Naive thymus-derived CD8-positive, alpha-beta T cell (primary cell): Measurements from ENCODE around the gene SLC25A10. TPM values are rescaled to one million over a fixed set of nuclear protein-coding genes. Genes with fewer than 3 reads are reported as not detected.
A peak's percentile ranks its signal among the peaks of the same experiment; 100 is the strongest.

ENCODE experiments used
- ATAC-seq, 2 donors: fragments of 150-1000 bp; cut with Tn5 transposase in 1 of 2; sonication (Bioruptor Pico), chemical (Tn5 transposase) in 1 of 2; 1 replicate in 1 of 2; 2 replicates in 1 of 2; pipeline ENCODE4 v1.10.0; 2021; ENCODE audit warnings: mild to moderate bottlenecking in 2 of 2, moderate library complexity in 2 of 2
- POLR2A ChIA-PET: fragments of 350-600 bp; sonication (Branson Sonifier 250); formaldehyde crosslinking; loops from one replicate; lab custom pipeline; 2021; ENCODE audit warnings: antibody characterized with exemption; lab: Charles Lee
- DNase-seq, 10 donors: peaks; one replicate each; pipeline versions ENCODE4 v3.0.0 to v3.0.0-alpha.2; 2020 to 2022
- H3K27ac Mint-ChIP-seq, 10 donors: one replicate each; pipeline ENCODE4 v1.8.0; 2020 to 2022; ENCODE audit warnings: mild to moderate bottlenecking in 10 of 10, mixed read lengths in 10 of 10, moderate library complexity in 4 of 10, inconsistent platforms in 1 of 10
- H3K27me3 Mint-ChIP-seq, 5 donors: one replicate each; pipeline ENCODE4 v1.8.0; 2021 to 2022; ENCODE audit warnings: mixed read lengths in 5 of 5
- H3K36me3 Mint-ChIP-seq, 3 donors: one replicate each; pipeline ENCODE4 v1.8.0; 2020 to 2022; ENCODE audit warnings: mixed read lengths in 3 of 3, mild to moderate bottlenecking in 2 of 3, inconsistent platforms in 1 of 3
- H3K4me1 Mint-ChIP-seq, 4 donors: one replicate each; pipeline ENCODE4 v1.8.0; 2021 to 2022; ENCODE audit warnings: mixed read lengths in 4 of 4
- H3K4me3 Mint-ChIP-seq, 10 donors: one replicate each; pipeline ENCODE4 v1.8.0; 2020 to 2022; ENCODE audit warnings: mild to moderate bottlenecking in 10 of 10, mixed read lengths in 10 of 10, moderate library complexity in 6 of 10, inconsistent platforms in 1 of 10
- H3K9me3 Mint-ChIP-seq, 9 donors: one replicate each; pipeline ENCODE4 v1.8.0; 2020 to 2022; ENCODE audit warnings: mixed read lengths in 9 of 9, mild to moderate bottlenecking in 3 of 9, inconsistent platforms in 1 of 9, moderate library complexity in 1 of 9
- polyA plus RNA-seq, 3 donors: library from polyadenylated mRNA; unstranded; fragments of 300-500 nt; fragmentation: Illumina TruSeq; gene quantifications; one replicate each; pipeline ENCODE4 v1.2.3, GENCODE V29; 2021
- total RNA-seq, 8 experiments: library from RNA in 2 of 8; stranded (reverse) in 2 of 8; gene quantifications; one replicate each; pipeline ENCODE4 v1.2.3 and lab custom pipeline; 2021 to 2026

Gene SLC25A10
- total and polyA plus RNA-seq, 5 experiments from 2014 or later, result 2.3 to 6.1 (median 4.4) TPM

DNA sequence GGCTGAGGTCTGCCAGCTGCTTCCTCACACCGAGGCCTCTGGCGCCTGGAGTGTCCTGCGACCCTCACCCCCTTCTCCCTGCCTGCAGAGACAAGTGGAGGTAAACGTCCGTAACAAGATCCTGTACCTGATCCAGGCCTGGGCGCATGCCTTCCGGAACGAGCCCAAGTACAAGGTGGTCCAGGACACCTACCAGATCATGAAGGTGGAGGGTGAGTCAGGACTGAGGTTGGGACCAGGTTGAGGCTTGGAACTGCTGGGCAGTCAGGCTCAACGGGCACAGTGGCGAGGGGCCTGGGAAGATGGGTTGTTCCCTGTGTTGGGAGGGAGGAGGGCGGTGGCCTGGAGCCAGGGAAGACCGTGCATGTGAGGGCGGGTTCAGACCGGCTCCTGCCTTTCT, 23.5 kb upstream of the SLC25A10 start:
- Mint-ChIP-seq H3K9me3 (peaks cover 0 to 2% (median 0%) of the 10 kb centered on the region in 9 donors), H3K36me3 (peaks cover 0 to 47% (median 0%) of the 10 kb centered on the region in 3 donors), H3K27ac (peak overlapping the region in 1 of 10 donors; percentile 75), H3K4me1 (peaks cover 20 to 42% (median 27%) of the 10 kb centered on the region in 4 donors), H3K27me3 (no peaks in the 10 kb centered on the region), H3K4me3 (no peak overlapping the region)
- DNase-seq (no peak), ATAC-seq (no peak)
- POLR2A ChIA-PET, result no interaction called here

DNA sequence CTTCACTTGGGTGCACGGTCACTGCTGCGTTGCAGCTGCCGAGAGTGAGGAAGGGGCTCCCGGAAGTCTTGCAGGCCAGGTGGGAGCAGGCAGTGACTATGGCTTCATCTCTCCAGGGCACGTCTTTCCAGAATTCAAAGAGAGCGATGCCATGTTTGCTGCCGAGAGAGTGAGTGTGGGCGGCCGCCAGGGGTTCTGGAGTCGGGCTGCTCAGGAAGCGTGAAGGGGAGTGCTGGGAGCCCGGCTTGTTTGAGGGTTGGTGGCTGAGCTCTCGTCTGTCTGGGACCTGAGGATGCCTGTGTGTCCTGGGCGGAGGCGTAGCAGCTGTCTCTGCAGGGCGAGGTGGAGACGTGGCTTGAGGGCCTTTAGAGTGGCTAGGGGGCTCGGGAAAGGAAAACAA, 22.0 kb upstream of the SLC25A10 start:
- Mint-ChIP-seq H3K4me3 (no peak overlapping the region), H3K27me3 (no peaks in the 10 kb centered on the region), H3K36me3 (peaks cover 0 to 54% (median 0%) of the 10 kb centered on the region in 3 donors), H3K4me1 (peaks cover 11 to 32% (median 17%) of the 10 kb centered on the region in 4 donors), H3K27ac (peak overlapping the region in 2 of 10 donors; percentile 28 to 77), H3K9me3 (no peaks in the 10 kb centered on the region)
- POLR2A ChIA-PET, result interaction anchor here (0.7 to 0.8 kb wide), 2 partner anchors 12 to 169 kb away, joined by 3 read pairs; no protein-coding TSS in a partner anchor
- no peak for DNase-seq
- no peak for ATAC-seq

DNA sequence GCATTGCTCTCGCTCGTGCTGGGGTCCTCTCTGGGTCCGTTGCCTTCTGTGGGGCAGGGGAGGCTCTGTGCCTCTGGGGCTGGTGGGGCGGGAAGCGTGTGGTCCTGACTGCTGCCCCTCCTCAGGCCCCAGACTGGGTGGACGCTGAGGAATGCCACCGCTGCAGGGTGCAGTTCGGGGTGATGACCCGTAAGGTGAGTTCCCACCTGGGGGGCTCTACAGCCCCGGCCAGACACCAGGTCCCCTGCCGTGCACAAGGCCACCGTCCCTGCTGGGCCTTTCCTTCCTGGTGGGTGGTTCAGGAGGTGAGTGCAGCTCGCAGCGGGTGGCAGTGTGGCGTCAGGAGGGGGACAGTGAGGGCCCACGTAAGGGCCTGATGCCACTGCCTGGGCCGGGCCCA, 21.5 kb upstream of the SLC25A10 start:
- Mint-ChIP-seq H3K9me3 (no peaks in the 10 kb centered on the region), H3K27ac (no peak overlapping the region), H3K36me3 (peaks cover 0 to 54% (median 0%) of the 10 kb centered on the region in 3 donors), H3K27me3 (no peaks in the 10 kb centered on the region), H3K4me1 (peaks cover 7 to 28% (median 17%) of the 10 kb centered on the region in 4 donors), H3K4me3 (no peak overlapping the region)
- POLR2A ChIA-PET, result interaction anchor here (0.8 kb wide), 1 partner anchor 12 kb away, joined by 3 read pairs; no protein-coding TSS in a partner anchor
- DNase-seq, result no peak
- ATAC-seq, result no peak

DNA sequence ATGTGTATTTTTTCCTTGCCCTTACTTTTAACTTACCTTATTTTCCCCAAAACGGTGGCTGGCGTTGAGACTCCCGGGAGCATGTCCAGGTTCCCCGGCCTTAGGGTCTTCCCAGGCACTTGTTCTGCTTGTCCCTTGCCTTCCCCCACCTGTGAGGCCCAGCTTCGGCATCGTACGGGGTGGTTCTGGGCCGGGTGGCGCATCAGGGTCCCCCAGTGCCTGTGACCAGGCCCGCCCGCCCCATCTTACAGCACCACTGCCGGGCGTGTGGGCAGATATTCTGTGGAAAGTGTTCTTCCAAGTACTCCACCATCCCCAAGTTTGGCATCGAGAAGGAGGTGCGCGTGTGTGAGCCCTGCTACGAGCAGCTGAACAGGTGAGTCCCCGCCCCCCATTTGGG, 20.9 kb upstream of the SLC25A10 start:
- H3K27me3 Mint-ChIP-seq, result no peaks in the 10 kb centered on the region
- H3K36me3 Mint-ChIP-seq, result peaks cover 0 to 51% (median 0%) of the 10 kb centered on the region in 3 donors
- H3K9me3 Mint-ChIP-seq, result no peaks in the 10 kb centered on the region
- peaks cover 2 to 21% (median 17%) of the 10 kb centered on the region in 4 donors for H3K4me1 Mint-ChIP-seq
- peak overlapping the region in 1 of 10 donors; percentile 31 for H3K27ac Mint-ChIP-seq
- DNase-seq (no peak), ATAC-seq (no peak)
- H3K4me3 Mint-ChIP-seq, result no peak overlapping the region
- POLR2A ChIA-PET, result interaction anchor here (1.8 kb wide), 1 partner anchor 8 kb away, joined by 5 read pairs; the partner anchor contains the start of genes ARL16 and HGS

DNA sequence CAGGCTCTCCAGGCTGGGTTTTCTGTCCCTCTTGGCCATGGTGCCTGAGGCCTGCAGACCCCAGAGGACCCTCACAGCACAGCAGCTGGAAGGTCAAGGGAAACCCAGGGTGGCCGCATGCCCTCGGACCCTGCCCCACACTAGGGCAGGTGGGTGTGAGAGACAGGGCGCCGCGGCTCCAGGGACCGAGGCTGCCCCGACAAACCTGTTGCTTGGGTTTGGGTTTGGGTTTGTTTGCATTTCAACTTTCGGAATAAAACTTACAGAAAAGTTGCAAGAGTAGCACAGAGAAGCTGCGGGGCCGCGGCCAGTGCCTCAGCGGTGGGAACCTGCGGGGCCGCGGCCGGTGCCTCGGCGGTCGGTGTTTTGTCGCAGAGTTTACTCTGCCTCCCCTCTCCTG, 20.5 kb upstream of the SLC25A10 start:
- Mint-ChIP-seq H3K36me3 (peaks cover 0 to 49% (median 0%) of the 10 kb centered on the region in 3 donors), H3K4me3 (no peak overlapping the region), H3K27ac (no peak overlapping the region), H3K27me3 (no peaks in the 10 kb centered on the region), H3K9me3 (no peaks in the 10 kb centered on the region), H3K4me1 (peaks cover 0 to 21% (median 16%) of the 10 kb centered on the region in 4 donors)
- no peak for ATAC-seq
- POLR2A ChIA-PET, result interaction anchor here (0.6 to 2.4 kb wide), 3 partner anchors 9 to 57 kb away, joined by 5 read pairs; partner anchors contain the start of genes ARL16 and HGS
- DNase-seq, result no peak

DNA sequence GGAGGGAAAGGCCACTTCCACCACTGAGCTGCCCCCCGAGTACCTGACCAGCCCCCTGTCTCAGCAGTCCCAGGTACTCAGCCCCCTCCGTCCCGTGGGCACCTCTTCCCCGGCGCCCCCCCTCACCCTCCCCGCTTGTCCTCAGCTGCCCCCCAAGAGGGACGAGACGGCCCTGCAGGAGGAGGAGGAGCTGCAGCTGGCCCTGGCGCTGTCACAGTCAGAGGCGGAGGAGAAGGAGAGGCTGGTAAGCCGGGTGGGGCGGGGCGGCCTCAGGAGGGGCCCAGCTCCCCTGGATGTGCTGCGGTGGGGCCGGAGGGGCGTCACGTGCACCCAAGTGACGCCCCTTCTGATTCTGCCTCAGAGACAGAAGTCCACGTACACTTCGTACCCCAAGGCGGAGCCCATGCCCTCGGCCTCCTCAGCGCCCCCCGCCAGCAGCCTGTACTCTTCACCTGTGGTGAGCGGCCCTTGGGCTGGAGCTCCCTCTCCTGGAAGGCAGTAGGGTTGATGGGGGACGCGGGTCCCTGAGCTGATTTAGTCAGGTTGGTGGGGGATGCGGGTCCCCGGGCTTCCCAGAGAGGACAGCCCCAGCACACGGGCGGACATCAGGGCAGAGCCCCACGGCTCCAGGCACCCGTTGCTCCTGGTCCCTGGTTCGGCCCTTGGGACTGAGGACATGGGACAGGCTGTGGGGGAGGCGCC, 18.4 kb upstream of the SLC25A10 start:
- H3K4me1 Mint-ChIP-seq, result peaks cover 0 to 14% (median 9%) of the 10 kb centered on the region in 4 donors
- ATAC-seq, result no peak
- H3K4me3 Mint-ChIP-seq, result no peak overlapping the region
- H3K27me3 Mint-ChIP-seq, result no peaks in the 10 kb centered on the region
- H3K36me3 Mint-ChIP-seq, result peaks cover 0 to 58% (median 7%) of the 10 kb centered on the region in 3 donors
- DNase-seq, result no peak
- H3K9me3 Mint-ChIP-seq, result no peaks in the 10 kb centered on the region
- POLR2A ChIA-PET, result interaction anchor here (1.0 to 2.4 kb wide), 2 partner anchors 9 to 47 kb away, joined by 3 to 5 read pairs; no protein-coding TSS in a partner anchor
- H3K27ac Mint-ChIP-seq, result no peak overlapping the region

DNA sequence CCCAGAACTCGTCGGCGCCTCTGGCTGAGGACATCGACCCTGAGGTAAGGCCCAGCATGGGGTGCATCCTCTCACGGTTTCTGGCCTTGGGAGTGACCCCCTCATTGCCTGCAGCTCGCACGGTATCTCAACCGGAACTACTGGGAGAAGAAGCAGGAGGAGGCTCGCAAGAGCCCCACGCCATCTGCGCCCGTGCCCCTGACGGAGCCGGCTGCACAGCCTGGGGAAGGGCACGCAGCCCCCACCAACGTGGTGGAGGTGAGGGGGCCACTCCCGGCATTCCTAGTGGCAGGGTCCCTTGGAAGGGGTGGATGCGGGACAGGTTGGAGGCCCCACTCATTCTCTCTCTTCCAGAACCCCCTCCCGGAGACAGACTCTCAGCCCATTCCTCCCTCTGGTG, 17.3 kb upstream of the SLC25A10 start:
- no peak overlapping the region for H3K4me3 Mint-ChIP-seq
- H3K27me3 Mint-ChIP-seq, result no peaks in the 10 kb centered on the region
- POLR2A ChIA-PET, result interaction anchor here (3.9 kb wide), 1 partner anchor 11 kb away, joined by 20 read pairs; the partner anchor contains the start of genes ARL16 and HGS
- H3K4me1 Mint-ChIP-seq, result peaks cover 0 to 7% (median 3%) of the 10 kb centered on the region in 4 donors
- peaks cover 0 to 54% (median 7%) of the 10 kb centered on the region in 3 donors for H3K36me3 Mint-ChIP-seq
- no peaks in the 10 kb centered on the region for H3K9me3 Mint-ChIP-seq
- no peak for DNase-seq
- no peak for ATAC-seq
- no peak overlapping the region for H3K27ac Mint-ChIP-seq

DNA sequence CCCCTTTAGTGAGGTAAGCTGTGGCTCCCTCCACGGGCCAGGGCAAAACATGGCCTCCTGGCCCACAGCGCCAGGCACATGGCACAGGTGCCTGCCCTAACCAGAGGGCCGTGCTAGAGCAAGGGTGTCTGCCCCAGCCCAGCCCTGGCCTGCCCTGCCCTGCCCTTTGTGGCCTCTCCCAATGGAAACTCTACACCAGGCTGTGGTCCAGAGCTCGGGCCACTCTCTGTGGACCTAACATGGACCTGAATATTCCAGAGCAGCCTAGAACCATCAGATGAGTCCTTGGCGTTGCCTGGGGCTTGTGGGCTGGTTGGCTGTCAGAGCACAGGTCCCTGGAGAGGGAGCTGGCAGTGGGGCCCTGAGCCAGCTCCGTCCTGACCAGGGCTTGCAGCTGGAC, 16.9 kb upstream of the SLC25A10 start:
- Mint-ChIP-seq H3K4me3 (no peak overlapping the region), H3K27ac (no peak overlapping the region), H3K4me1 (peaks cover 0 to 4% (median 1%) of the 10 kb centered on the region in 4 donors), H3K9me3 (no peaks in the 10 kb centered on the region), H3K36me3 (peaks cover 0 to 51% (median 7%) of the 10 kb centered on the region in 3 donors), H3K27me3 (no peaks in the 10 kb centered on the region)
- POLR2A ChIA-PET, result interaction anchor here (3.9 kb wide), 1 partner anchor 11 kb away, joined by 20 read pairs; the partner anchor contains the start of genes ARL16 and HGS
- DNase-seq (no peak), ATAC-seq (no peak)

DNA sequence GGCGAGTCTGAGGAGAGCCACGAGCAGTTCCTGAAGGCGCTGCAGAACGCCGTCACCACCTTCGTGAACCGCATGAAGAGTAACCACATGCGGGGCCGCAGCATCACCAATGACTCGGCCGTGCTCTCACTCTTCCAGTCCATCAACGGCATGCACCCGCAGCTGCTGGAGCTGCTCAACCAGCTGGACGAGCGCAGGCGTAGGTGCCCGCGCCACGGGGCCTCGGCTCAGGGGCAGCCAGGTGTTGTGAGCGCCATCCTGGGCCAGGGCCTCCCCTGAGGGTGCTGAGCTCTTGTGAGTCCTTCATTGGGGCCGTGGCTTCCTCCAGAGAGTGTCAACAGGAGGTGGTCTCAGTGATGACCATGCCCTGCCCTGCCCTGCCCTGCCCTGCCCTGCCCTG, 16.3 kb upstream of the SLC25A10 start:
- DNase-seq (no peak), ATAC-seq (no peak)
- H3K4me3 Mint-ChIP-seq, result no peak overlapping the region
- POLR2A ChIA-PET, result interaction anchor here (3.9 kb wide), 1 partner anchor 12 kb away, joined by 20 read pairs; the partner anchor contains the start of genes ARL16 and HGS
- H3K9me3 Mint-ChIP-seq, result no peaks in the 10 kb centered on the region
- peaks cover 2 to 7% (median 3%) of the 10 kb centered on the region in 4 donors for H3K4me1 Mint-ChIP-seq
- H3K36me3 Mint-ChIP-seq, result peaks cover 0 to 53% (median 7%) of the 10 kb centered on the region in 3 donors
- H3K27me3 Mint-ChIP-seq, result no peaks in the 10 kb centered on the region
- H3K27ac Mint-ChIP-seq, result no peak overlapping the region

DNA sequence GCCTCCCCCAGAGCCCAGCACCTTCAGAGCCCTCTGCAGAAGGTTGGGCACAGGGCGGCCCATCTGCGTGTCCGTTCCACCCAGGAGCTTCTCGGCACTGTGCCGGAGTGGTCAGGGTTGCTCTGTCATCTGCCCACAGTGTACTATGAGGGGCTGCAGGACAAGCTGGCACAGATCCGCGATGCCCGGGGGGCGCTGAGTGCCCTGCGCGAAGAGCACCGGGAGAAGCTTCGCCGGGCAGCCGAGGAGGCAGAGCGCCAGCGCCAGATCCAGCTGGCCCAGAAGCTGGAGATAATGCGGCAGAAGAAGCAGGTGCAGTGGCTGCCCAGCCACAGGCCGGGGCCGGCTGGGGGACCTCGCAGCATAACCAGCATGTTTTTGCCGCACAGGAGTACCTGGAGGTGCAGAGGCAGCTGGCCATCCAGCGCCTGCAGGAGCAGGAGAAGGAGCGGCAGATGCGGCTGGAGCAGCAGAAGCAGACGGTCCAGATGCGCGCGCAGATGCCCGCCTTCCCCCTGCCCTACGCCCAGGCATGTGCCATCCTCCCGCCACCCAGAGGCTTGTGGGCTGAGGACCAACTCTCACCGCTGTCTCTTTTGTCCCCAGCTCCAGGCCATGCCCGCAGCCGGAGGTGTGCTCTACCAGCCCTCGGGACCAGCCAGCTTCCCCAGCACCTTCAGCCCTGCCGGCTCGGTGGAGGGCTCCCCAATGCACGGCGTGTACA, 15.7 kb upstream of the SLC25A10 start:
- ATAC-seq (no peak), DNase-seq (no peak)
- Mint-ChIP-seq H3K27me3 (no peaks in the 10 kb centered on the region), H3K27ac (no peak overlapping the region), H3K4me3 (no peak overlapping the region), H3K36me3 (peaks cover 0 to 51% (median 7%) of the 10 kb centered on the region in 3 donors), H3K4me1 (peaks cover 2 to 12% (median 8%) of the 10 kb centered on the region in 4 donors), H3K9me3 (no peaks in the 10 kb centered on the region)
- POLR2A ChIA-PET, result interaction anchor here (3.9 kb wide), 1 partner anchor 13 kb away, joined by 20 read pairs; the partner anchor contains the start of genes ARL16 and HGS

DNA sequence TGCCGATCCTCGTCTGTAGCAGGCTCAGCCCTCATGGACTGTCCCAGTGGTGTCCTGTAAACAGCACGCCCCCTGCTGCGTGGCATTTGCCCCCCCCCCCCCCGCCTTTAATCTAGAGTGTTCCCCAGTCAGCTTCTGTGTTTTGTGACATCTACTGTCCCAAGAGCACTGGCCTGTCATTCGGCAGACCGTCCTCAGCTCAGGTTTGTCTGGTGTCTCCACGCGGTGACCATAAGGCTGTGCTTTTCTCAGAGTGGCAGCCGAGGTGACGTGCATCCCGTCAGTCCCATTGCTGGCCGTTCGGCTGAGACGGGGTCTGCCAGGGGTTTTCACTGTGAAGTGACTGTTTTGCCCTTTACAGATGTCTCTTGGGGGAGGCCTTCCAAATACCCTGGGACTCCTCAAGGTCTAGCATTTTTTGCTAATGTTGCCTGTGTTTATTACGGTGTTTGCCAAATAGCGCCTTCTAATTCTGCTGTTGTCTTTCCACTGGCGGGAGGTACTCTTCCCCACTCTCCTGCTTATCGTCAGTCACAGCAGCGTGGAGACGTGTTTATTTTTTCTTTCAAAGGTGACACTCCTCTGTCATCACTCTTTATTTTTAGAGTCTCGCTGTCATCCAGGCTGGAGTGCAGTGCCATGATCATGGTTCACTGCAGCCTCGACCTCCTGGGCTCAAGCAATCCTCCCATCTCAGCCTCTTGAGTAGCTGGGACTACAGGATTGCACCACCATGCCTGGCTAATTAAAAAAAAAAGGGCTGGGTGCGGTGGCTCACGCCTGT, 14.6 kb upstream of the SLC25A10 start:
- DNase-seq (no peak), ATAC-seq (no peak)
- peaks cover 0 to 46% (median 7%) of the 10 kb centered on the region in 3 donors for H3K36me3 Mint-ChIP-seq
- peak overlapping the region in 2 of 10 donors; percentile 48 to 66 for H3K27ac Mint-ChIP-seq
- POLR2A ChIA-PET, result interaction anchor here (3.9 kb wide), 1 partner anchor 14 kb away, joined by 20 read pairs; the partner anchor contains the start of genes ARL16 and HGS
- H3K9me3 Mint-ChIP-seq, result no peaks in the 10 kb centered on the region
- H3K27me3 Mint-ChIP-seq, result no peaks in the 10 kb centered on the region
- H3K4me1 Mint-ChIP-seq, result peaks cover 7 to 22% (median 17%) of the 10 kb centered on the region in 4 donors
- no peak overlapping the region for H3K4me3 Mint-ChIP-seq
